Keratinocyte (primary cell): ENCODE results near the gene GLOD4. TPM values are rescaled to one million over a fixed set of nuclear protein-coding genes. Genes with fewer than 3 reads are reported as not detected.

ENCODE experiments used
- DNase-seq: peaks from one replicate; pipeline ENCODE4 v3.0.0-alpha.2; 2011; ENCODE audit warnings: low read depth, missing footprints, low spot score
- FAIRE-seq: peaks from 2 replicates; lab custom pipeline; 2011; peaks lifted over from hg19 to GRCh38; lab: Jason Lieb, UNC
- H2AFZ ChIP-seq: 2 replicates; pipeline ENCODE4 v1.6.0; 2012; ENCODE audit warnings: low read length, control low read depth, inconsistent platforms; ENCODE audit not compliant: control insufficient read depth
- H3K27ac ChIP-seq: 2 replicates; pipeline ENCODE4 v1.5.1; 2011; ENCODE audit warnings: low read length; ENCODE audit not compliant: control insufficient read depth, insufficient read depth
- H3K27me3 ChIP-seq: 3 replicates; pipeline ENCODE4 v1.6.0; 2011; ENCODE audit warnings: low read length; ENCODE audit not compliant: control insufficient read depth, insufficient read depth; ENCODE audit errors: extremely low read depth
- H3K36me3 ChIP-seq, 2 experiments: 2 replicates in 1 of 2; 3 replicates in 1 of 2; pipeline ENCODE4 v1.5.1; 2011; ENCODE audit warnings: low read length in 2 of 2, mild to moderate bottlenecking in 1 of 2; ENCODE audit not compliant: control insufficient read depth in 2 of 2, insufficient read depth in 2 of 2; ENCODE audit errors: extremely low read depth in 1 of 2
- H3K4me1 ChIP-seq: 3 replicates; pipeline ENCODE4 v1.5.1; 2011; ENCODE audit warnings: low read length; ENCODE audit not compliant: control insufficient read depth, insufficient read depth; ENCODE audit errors: extremely low read depth
- H3K4me2 ChIP-seq: 3 replicates; pipeline ENCODE4 v1.6.0; 2011; ENCODE audit warnings: low read depth, low read length; ENCODE audit not compliant: control insufficient read depth, insufficient read depth; ENCODE audit errors: extremely low read depth
- H3K4me3 ChIP-seq, 3 experiments: fragments of 200-600 bp in 1 of 3; sonication (generic) in 1 of 3; 2 replicates in 2 of 3; 3 replicates in 1 of 3; pipeline ENCODE4 v1.5.1; 2011 to 2016; ENCODE audit warnings: low read length in 3 of 3, mild to moderate bottlenecking in 3 of 3, control low read depth in 2 of 3, inconsistent platforms in 1 of 3, low read depth in 1 of 3, mixed read lengths in 1 of 3, mixed run types in 1 of 3, moderate library complexity in 1 of 3; ENCODE audit not compliant: control insufficient read depth in 2 of 3, insufficient read depth in 2 of 3; ENCODE audit errors: extremely low read depth in 1 of 3
- H3K79me2 ChIP-seq: 2 replicates; pipeline ENCODE4 v1.6.0; 2012; ENCODE audit warnings: low read length; ENCODE audit not compliant: control insufficient read depth, insufficient read depth
- H3K9ac ChIP-seq: 3 replicates; pipeline ENCODE4 v1.6.0; 2011; ENCODE audit warnings: low read length; ENCODE audit not compliant: control insufficient read depth, insufficient read depth; ENCODE audit errors: extremely low read depth
- H3K9me1 ChIP-seq: 3 replicates; pipeline ENCODE4 v1.6.0; 2011; ENCODE audit warnings: low read length; ENCODE audit not compliant: control insufficient read depth, insufficient read depth; ENCODE audit errors: extremely low read depth
- H3K9me3 ChIP-seq: 2 replicates; pipeline ENCODE4 v1.5.1; 2012; ENCODE audit warnings: low read depth, low read length; ENCODE audit not compliant: control insufficient read depth
- H4K20me1 ChIP-seq: 3 replicates; pipeline ENCODE4 v1.6.0; 2011; ENCODE audit warnings: low read length; ENCODE audit not compliant: control insufficient read depth, insufficient read depth; ENCODE audit errors: extremely low read depth
- EZH2 ChIP-seq: IDR thresholded peaks from one replicate; pipeline ENCODE4 v1.6.1; 2012; ENCODE audit warnings: inconsistent platforms, mild to moderate bottlenecking, low read length, moderate library complexity
- dilution Hi-C: fragments of 300-500 bp; cut with MboI; formaldehyde crosslinking; loops from one replicate; pipeline ENCODE4 v1.7.0; 2020; ENCODE audit warnings: low sequenced_read_pairs; ENCODE audit not compliant: extremely low pct_ligation_motif_present
- polyA plus RNA-seq, 5 experiments: library from polyadenylated mRNA; depleted of rRNA in 3 of 5; stranded (reverse) in 3 of 5; stranded (forward) in 1 of 5; unstranded in 1 of 5; fragments of >200 nt; gene quantifications; 1 replicate in 1 of 5; 2 replicates in 3 of 5; 3 replicates in 1 of 5; pipeline versions ENCODE4 v1.2.1 to v1.2.3, GENCODE V29; 2011 to 2012; ENCODE audit warnings: missing spikeins in 2 of 5, low read depth in 1 of 5, low replicate concordance in 1 of 5
- TF ChIP-seq, protein P1 (sequence below), 3 experiments: IDR thresholded peaks in 1 of 3; conservative IDR thresholded peaks in 1 of 3; optimal IDR thresholded peaks in 1 of 3; 2 replicates in 2 of 3; 3 replicates in 1 of 3; pipeline versions ENCODE3 to v1.5.1; 2011; ENCODE audit warnings: low read length in 3 of 3, mild to moderate bottlenecking in 3 of 3, moderate library complexity in 2 of 3, control low read depth in 1 of 3, inconsistent platforms in 1 of 3; ENCODE audit not compliant: insufficient read depth in 2 of 3; ENCODE audit errors: extremely low read depth in 1 of 3

GLOD4 gene
- polyA plus RNA-seq, 1 donor (not counting 4 experiments of a cell fraction or from before 2014, with no cell fraction given) = 71.9 TPM

- TF ChIP-seq, protein P1, sequence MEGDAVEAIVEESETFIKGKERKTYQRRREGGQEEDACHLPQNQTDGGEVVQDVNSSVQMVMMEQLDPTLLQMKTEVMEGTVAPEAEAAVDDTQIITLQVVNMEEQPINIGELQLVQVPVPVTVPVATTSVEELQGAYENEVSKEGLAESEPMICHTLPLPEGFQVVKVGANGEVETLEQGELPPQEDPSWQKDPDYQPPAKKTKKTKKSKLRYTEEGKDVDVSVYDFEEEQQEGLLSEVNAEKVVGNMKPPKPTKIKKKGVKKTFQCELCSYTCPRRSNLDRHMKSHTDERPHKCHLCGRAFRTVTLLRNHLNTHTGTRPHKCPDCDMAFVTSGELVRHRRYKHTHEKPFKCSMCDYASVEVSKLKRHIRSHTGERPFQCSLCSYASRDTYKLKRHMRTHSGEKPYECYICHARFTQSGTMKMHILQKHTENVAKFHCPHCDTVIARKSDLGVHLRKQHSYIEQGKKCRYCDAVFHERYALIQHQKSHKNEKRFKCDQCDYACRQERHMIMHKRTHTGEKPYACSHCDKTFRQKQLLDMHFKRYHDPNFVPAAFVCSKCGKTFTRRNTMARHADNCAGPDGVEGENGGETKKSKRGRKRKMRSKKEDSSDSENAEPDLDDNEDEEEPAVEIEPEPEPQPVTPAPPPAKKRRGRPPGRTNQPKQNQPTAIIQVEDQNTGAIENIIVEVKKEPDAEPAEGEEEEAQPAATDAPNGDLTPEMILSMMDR (optimal IDR thresholded peaks at IDR 0.05 in 1 of 3, IDR thresholded peaks at IDR 0.05 in 1 of 3, conservative IDR thresholded peaks at IDR 0.05 in 1 of 3; ENCODE audit: extremely low read depth in 1 of 3, insufficient read depth in 2 of 3, low read length in 3 of 3) = no peak
- TF ChIP-seq EZH2 = no peak
- no peak overlapping the region for H3K27ac ChIP-seq
- no peaks in the 10 kb centered on the region for H3K9me3 ChIP-seq
- DNase-seq = no peak
- H3K36me3 ChIP-seq = peaks cover 33 to 59% of the 10 kb centered on the region in 2 experiments
- H3K9ac ChIP-seq = no peak overlapping the region
- FAIRE-seq = no peak
- no peak overlapping the region for H2AFZ ChIP-seq
- no peaks in the 10 kb centered on the region for H3K9me1 ChIP-seq
- dilution Hi-C loops = no loop called here
- H3K4me3 ChIP-seq = no peak overlapping the region
- no peaks in the 10 kb centered on the region for H3K27me3 ChIP-seq
- H3K4me1 ChIP-seq = peaks cover 12% of the 10 kb centered on the region
- peaks cover 16% of the 10 kb centered on the region for H4K20me1 ChIP-seq
- no peak overlapping the region for H3K4me2 ChIP-seq
- peaks cover 88% of the 10 kb centered on the region for H3K79me2 ChIP-seq
Observed at GRCh38 chr17:746181-746580, 35.9 kb downstream of the GLOD4 start.

- peaks cover 39 to 65% of the 10 kb centered on the region in 2 experiments for H3K36me3 ChIP-seq
- peaks cover 80% of the 10 kb centered on the region for H3K79me2 ChIP-seq
- no peak for DNase-seq
- H3K4me1 ChIP-seq = peaks cover 4% of the 10 kb centered on the region
- H3K27ac ChIP-seq = no peak overlapping the region
- H3K9me1 ChIP-seq = no peaks in the 10 kb centered on the region
- no peak for TF ChIP-seq EZH2
- TF ChIP-seq, protein P1 (optimal IDR thresholded peaks at IDR 0.05 in 1 of 3, IDR thresholded peaks at IDR 0.05 in 1 of 3, conservative IDR thresholded peaks at IDR 0.05 in 1 of 3; ENCODE audit: extremely low read depth in 1 of 3, insufficient read depth in 2 of 3, low read length in 3 of 3) = no peak
- H3K4me2 ChIP-seq = no peak overlapping the region
- FAIRE-seq = no peak
- no peak overlapping the region for H3K9ac ChIP-seq
- no peak overlapping the region for H2AFZ ChIP-seq
- H3K27me3 ChIP-seq = no peaks in the 10 kb centered on the region
- H4K20me1 ChIP-seq = peaks cover 16% of the 10 kb centered on the region
- dilution Hi-C loops = no loop called here
- no peak overlapping the region for H3K4me3 ChIP-seq
- H3K9me3 ChIP-seq = no peaks in the 10 kb centered on the region
Observed at GRCh38 chr17:745406-745805, 36.7 kb downstream of the GLOD4 start.
